HepG2 (cell line): ENCODE results near the gene TSC22D4. TPM values are rescaled to one million over a fixed set of nuclear protein-coding genes. Genes with fewer than 3 reads are reported as not detected.

Source experiments
- CEBPB ChIP-seq: IDR thresholded peaks from 2 replicates; pipeline ENCODE4 v1.6.1; 2011; ENCODE audit warnings: low read depth, low read length, improper control_type of control experiment, borderline replicate concordance
- CENPX ChIP-seq: sonication (generic); formaldehyde crosslinking; IDR thresholded peaks from 2 replicates; pipeline ENCODE4 v1.9.0; 2021; ENCODE audit warnings: mild to moderate bottlenecking, missing genetic modification reagents, moderate library complexity
- CREM ChIP-seq, 2 experiments: sonication (generic) in 1 of 2; formaldehyde crosslinking in 1 of 2; IDR thresholded peaks; 2 replicates each; pipeline versions ENCODE4 v1.4.0 to v1.6.1; 2016 to 2020; ENCODE audit warnings: antibody characterized with exemption in 1 of 2, mild to moderate bottlenecking in 1 of 2, missing genetic modification reagents in 1 of 2
- FOXK2 ChIP-seq: fragments of 450-650 bp; IDR thresholded peaks from 2 replicates; pipeline ENCODE4 v1.6.1; 2016
- GATA4 ChIP-seq: sonication (generic); IDR thresholded peaks from 2 replicates; pipeline ENCODE4 v1.6.1; 2016; ENCODE audit warnings: antibody characterized with exemption, low read depth, borderline replicate concordance
- GZF1 ChIP-seq: sonication (generic); formaldehyde crosslinking; IDR thresholded peaks from 2 replicates; pipeline ENCODE4 v1.5.1; 2020; ENCODE audit warnings: mild to moderate bottlenecking, missing genetic modification reagents
- HNRNPK ChIP-seq: fragments of 200-400 bp; formaldehyde crosslinking; IDR thresholded peaks from 2 replicates; pipeline ENCODE4 v1.6.1; 2018; ENCODE audit warnings: low read length, low read depth, moderate library complexity, mild to moderate bottlenecking; ENCODE audit not compliant: poor library complexity, severe bottlenecking
- KLF11 ChIP-seq: IDR thresholded peaks from 2 replicates; pipeline ENCODE4 v1.6.1; 2016; ENCODE audit warnings: missing compliant biosample characterization
- MAZ ChIP-seq, 2 experiments: sonication (generic) in 1 of 2; formaldehyde crosslinking in 1 of 2; IDR thresholded peaks; 2 replicates each; pipeline versions ENCODE4 v1.5.0 to v1.6.1; 2012 to 2020; ENCODE audit warnings: low read depth in 2 of 2, mild to moderate bottlenecking in 2 of 2, borderline replicate concordance in 1 of 2, improper control_type of control experiment in 1 of 2, low read length in 1 of 2, missing genetic modification reagents in 1 of 2, moderate library complexity in 1 of 2
- MEIS2 ChIP-seq: sonication (generic); formaldehyde crosslinking; IDR thresholded peaks from 2 replicates; pipeline ENCODE4 v1.9.0; 2021; ENCODE audit warnings: mild to moderate bottlenecking, missing genetic modification reagents
- MIXL1 ChIP-seq: IDR thresholded peaks from 2 replicates; pipeline ENCODE4 v1.6.1; 2016
- NKX3-1 ChIP-seq: sonication (generic); formaldehyde crosslinking; IDR thresholded peaks from 2 replicates; pipeline ENCODE4 v1.5.0; 2020; ENCODE audit warnings: missing genetic modification reagents
- SIX4 ChIP-seq: sonication (generic); formaldehyde crosslinking; IDR thresholded peaks from 2 replicates; pipeline ENCODE4 v1.4.0; 2020; ENCODE audit warnings: missing genetic modification reagents
- SMARCE1 ChIP-seq: fragments of 450-650 bp; IDR thresholded peaks from 2 replicates; pipeline ENCODE4 v1.6.1; 2017; ENCODE audit warnings: borderline replicate concordance
- SSRP1 ChIP-seq: IDR thresholded peaks from 2 replicates; pipeline ENCODE4 v1.6.1; 2016; ENCODE audit warnings: control low read depth
- STAT5B ChIP-seq: sonication (generic); formaldehyde crosslinking; IDR thresholded peaks from 2 replicates; pipeline ENCODE4 v1.4.0; 2020; ENCODE audit warnings: missing genetic modification reagents
- ZIK1 ChIP-seq: sonication (generic); formaldehyde crosslinking; IDR thresholded peaks from 2 replicates; pipeline ENCODE4 v1.5.0; 2020; ENCODE audit warnings: mild to moderate bottlenecking, low read depth, missing genetic modification reagents, borderline replicate concordance
- ZNF225 ChIP-seq: sonication (generic); formaldehyde crosslinking; IDR thresholded peaks from 2 replicates; pipeline ENCODE4 v1.4.0; 2020; ENCODE audit warnings: mild to moderate bottlenecking, missing genetic modification reagents
- ZNF33A ChIP-seq: sonication (generic); formaldehyde crosslinking; IDR thresholded peaks from 2 replicates; pipeline ENCODE4 v1.5.1; 2020; ENCODE audit warnings: missing genetic modification reagents, mild to moderate bottlenecking, moderate library complexity, borderline replicate concordance
- ZNF629 ChIP-seq: sonication (generic); formaldehyde crosslinking; conservative IDR thresholded peaks from 2 replicates; pipeline ENCODE4 v1.5.0; 2020; ENCODE audit warnings: missing genetic modification reagents
- ZNF7 ChIP-seq: IDR thresholded peaks from 2 replicates; pipeline ENCODE4 v1.6.1; 2016; ENCODE audit warnings: missing biosample characterization, missing genetic modification reagents
- ZNF720 ChIP-seq: sonication (generic); formaldehyde crosslinking; IDR thresholded peaks from 2 replicates; pipeline ENCODE4 v1.4.0; 2020; ENCODE audit warnings: missing genetic modification reagents
- ZNF761 ChIP-seq: sonication (generic); formaldehyde crosslinking; conservative IDR thresholded peaks from 2 replicates; pipeline ENCODE4 v1.4.0; 2020; ENCODE audit warnings: mild to moderate bottlenecking, missing genetic modification reagents
- ZNF776 ChIP-seq: sonication (generic); formaldehyde crosslinking; IDR thresholded peaks from 2 replicates; pipeline ENCODE4 v1.4.0; 2020; ENCODE audit warnings: mild to moderate bottlenecking, missing genetic modification reagents
- ZSCAN22 ChIP-seq: sonication (generic); formaldehyde crosslinking; IDR thresholded peaks from 2 replicates; pipeline ENCODE4 v1.4.0; 2020; ENCODE audit warnings: mild to moderate bottlenecking, missing genetic modification reagents
- polyA plus RNA-seq, 8 experiments: library from polyadenylated mRNA; depleted of rRNA in 3 of 8; stranded (reverse) in 7 of 8; unstranded in 1 of 8; fragments of >200 nt; fragmentation: Illumina TruSeq in 4 of 8; extraction: Trizol in 4 of 8; gene quantifications; 2 replicates each; pipeline versions ENCODE4 v1.2.1 to v1.2.3, GENCODE V29; 2011 to 2016; ENCODE audit warnings: low read depth in 4 of 8, missing spikeins in 1 of 8, mixed read lengths in 1 of 8; ENCODE audit not compliant: insufficient read depth in 1 of 8
- total RNA-seq, 5 experiments: library from RNA; depleted of rRNA; stranded (reverse); fragments of >200 nt; fragmentation: Illumina TruSeq; extraction: Trizol; gene quantifications; 2 replicates each; pipeline ENCODE4 v1.2.3, GENCODE V29; 2016; ENCODE audit warnings: low read depth in 1 of 5
- TF ChIP-seq, protein P1 (sequence below): IDR thresholded peaks from 2 replicates; pipeline ENCODE4 v1.6.1; 2016; ENCODE audit warnings: low read depth, control low read depth
- TF ChIP-seq, protein P2 (sequence below): sonication (generic); formaldehyde crosslinking; IDR thresholded peaks from 2 replicates; pipeline ENCODE4 v1.8.0; 2022; ENCODE audit warnings: mild to moderate bottlenecking, missing genetic modification reagents, moderate library complexity
- TF ChIP-seq, protein P3 (sequence below): sonication (generic); formaldehyde crosslinking; IDR thresholded peaks from 2 replicates; pipeline ENCODE4 v1.4.0; 2020; ENCODE audit warnings: mild to moderate bottlenecking, missing genetic modification reagents

Gene TSC22D4
- total and polyA plus RNA-seq, 2 of the 13 experiments (the other 11 are each of a cell fraction or from before 2014, with no cell fraction given) = 7.7 to 8.7 TPM

DNA sequence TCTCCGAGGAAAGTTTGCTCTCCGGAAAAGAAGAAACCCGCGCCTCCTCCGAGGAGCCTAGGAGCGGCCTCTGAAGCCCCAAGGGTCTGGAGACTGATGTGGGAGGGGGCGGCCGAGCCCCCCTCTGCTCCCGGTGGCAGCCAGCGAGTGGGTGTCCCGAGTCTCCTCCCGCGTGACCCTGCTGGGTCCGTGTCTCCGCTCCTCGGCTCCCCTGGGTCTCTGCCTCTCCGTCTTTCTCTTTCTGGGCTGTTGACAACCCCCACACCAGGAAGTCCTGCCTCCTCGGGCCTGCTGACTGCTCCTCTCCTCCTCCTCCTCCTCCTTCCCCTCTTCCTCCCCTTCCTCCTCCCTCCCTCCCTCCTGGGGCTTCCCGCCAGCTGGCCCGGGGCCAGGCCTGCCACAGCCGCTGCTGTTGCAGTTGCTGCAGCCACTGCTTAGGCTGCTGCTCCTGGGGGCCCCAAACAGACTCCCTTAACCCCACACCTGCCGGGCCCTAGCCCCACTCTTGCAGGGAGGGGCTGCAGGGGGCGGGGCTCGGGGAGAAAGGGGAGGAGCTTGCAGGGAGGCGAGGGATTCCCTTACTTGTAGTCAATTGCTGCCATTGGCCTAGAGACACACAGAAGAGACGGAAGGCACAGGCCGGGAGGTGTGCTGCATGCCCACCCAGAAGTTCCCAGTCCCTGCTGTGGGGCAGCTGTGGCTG, at the start of gene TSC22D4 (continued):
- TF ChIP-seq CEBPB (no peak), ZNF761 (CRISPR knock-in tag) (no peak; the same call in 1 of the 2 replicates), HNRNPK (peak; percentile 95), ZNF720 (CRISPR knock-in tag) (no peak), STAT5B (CRISPR knock-in tag) (no peak), ZNF776 (no peak), GZF1 (CRISPR knock-in tag) (no peak), SIX4 (CRISPR knock-in tag) (no peak), MIXL1 (no peak), MAZ (IDR thresholded peaks at IDR 0.05; ENCODE audit: borderline replicate concordance, low read depth, low read length) (peak; percentile 84), MAZ (CRISPR knock-in tag; IDR thresholded peaks at IDR 0.05; ENCODE audit: low read depth) (peak; percentile 85), ZSCAN22 (no peak), SSRP1 (no peak), MEIS2 (CRISPR knock-in tag) (no peak), ZNF33A (CRISPR knock-in tag) (no peak), CENPX (CRISPR knock-in tag) (no peak), GATA4 (0 out of 2 replicates have a peak, but pooled peaks have one; percentile 12), SMARCE1 (no peak), ZIK1 (CRISPR knock-in tag) (no peak), KLF11 (CRISPR knock-in tag) (no peak), ZNF225 (CRISPR knock-in tag) (no peak), CREM (IDR thresholded peaks at IDR 0.05) (no peak), CREM (CRISPR knock-in tag; IDR thresholded peaks at IDR 0.05) (no peak), FOXK2 (peak; percentile 46; the same call in 1 of the 2 replicates), NKX3-1 (CRISPR knock-in tag) (no peak), ZNF629 (CRISPR knock-in tag) (no peak), ZNF7 (CRISPR knock-in tag) (no peak)
- TF ChIP-seq, protein P1, sequence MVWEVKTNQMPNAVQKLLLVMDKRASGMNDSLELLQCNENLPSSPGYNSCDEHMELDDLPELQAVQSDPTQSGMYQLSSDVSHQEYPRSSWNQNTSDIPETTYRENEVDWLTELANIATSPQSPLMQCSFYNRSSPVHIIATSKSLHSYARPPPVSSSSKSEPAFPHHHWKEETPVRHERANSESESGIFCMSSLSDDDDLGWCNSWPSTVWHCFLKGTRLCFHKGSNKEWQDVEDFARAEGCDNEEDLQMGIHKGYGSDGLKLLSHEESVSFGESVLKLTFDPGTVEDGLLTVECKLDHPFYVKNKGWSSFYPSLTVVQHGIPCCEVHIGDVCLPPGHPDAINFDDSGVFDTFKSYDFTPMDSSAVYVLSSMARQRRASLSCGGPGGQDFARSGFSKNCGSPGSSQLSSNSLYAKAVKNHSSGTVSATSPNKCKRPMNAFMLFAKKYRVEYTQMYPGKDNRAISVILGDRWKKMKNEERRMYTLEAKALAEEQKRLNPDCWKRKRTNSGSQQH (CRISPR knock-in tag) = no peak
- TF ChIP-seq, protein P2, sequence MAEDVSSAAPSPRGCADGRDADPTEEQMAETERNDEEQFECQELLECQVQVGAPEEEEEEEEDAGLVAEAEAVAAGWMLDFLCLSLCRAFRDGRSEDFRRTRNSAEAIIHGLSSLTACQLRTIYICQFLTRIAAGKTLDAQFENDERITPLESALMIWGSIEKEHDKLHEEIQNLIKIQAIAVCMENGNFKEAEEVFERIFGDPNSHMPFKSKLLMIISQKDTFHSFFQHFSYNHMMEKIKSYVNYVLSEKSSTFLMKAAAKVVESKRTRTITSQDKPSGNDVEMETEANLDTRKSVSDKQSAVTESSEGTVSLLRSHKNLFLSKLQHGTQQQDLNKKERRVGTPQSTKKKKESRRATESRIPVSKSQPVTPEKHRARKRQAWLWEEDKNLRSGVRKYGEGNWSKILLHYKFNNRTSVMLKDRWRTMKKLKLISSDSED (CRISPR knock-in tag) = no peak
- TF ChIP-seq, protein P3, sequence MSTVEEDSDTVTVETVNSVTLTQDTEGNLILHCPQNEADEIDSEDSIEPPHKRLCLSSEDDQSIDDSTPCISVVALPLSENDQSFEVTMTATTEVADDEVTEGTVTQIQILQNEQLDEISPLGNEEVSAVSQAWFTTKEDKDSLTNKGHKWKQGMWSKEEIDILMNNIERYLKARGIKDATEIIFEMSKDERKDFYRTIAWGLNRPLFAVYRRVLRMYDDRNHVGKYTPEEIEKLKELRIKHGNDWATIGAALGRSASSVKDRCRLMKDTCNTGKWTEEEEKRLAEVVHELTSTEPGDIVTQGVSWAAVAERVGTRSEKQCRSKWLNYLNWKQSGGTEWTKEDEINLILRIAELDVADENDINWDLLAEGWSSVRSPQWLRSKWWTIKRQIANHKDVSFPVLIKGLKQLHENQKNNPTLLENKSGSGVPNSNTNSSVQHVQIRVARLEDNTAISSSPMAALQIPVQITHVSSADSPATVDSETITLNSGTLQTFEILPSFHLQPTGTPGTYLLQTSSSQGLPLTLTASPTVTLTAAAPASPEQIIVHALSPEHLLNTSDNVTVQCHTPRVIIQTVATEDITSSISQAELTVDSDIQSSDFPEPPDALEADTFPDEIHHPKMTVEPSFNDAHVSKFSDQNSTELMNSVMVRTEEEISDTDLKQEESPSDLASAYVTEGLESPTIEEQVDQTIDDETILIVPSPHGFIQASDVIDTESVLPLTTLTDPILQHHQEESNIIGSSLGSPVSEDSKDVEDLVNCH (CRISPR knock-in tag) = no peak
